ENCODE results near the gene GCNA. TPM values are rescaled to one million over a fixed set of nuclear protein-coding genes. Genes with fewer than 3 reads are reported as not detected.

GCNA gene
- total and polyA plus RNA-seq, 10 of the 15 experiments (the other 5 are each of a cell fraction or from before 2014, with no cell fraction given) = 0.37 to 1.6 (median 0.90) TPM

GRCh38 chrX:71579136-71579989, 1.1 kb downstream of the GCNA start (continued):
- TF ChIP-seq PKNOX1 (IDR thresholded peaks at IDR 0.05) = no peak
- TF ChIP-seq USF2 (IDR thresholded peaks at IDR 0.05; ENCODE audit: borderline replicate concordance, low read depth, low read length) = no peak
- TF ChIP-seq CEBPB (IDR thresholded peaks at IDR 0.05; ENCODE audit: borderline replicate concordance in 1 of 2, low read depth in 2 of 2, low read length in 2 of 2) = no peak

GRCh38 chrX:71579990-71580380, 1.7 kb downstream of the GCNA start:
- no peak overlapping the region for H3K4me3 ChIP-seq
- H2AFZ ChIP-seq (ENCODE audit: control insufficient read depth, low read depth, low read length) = no peak overlapping the region
- H4K20me1 ChIP-seq (ENCODE audit: control insufficient read depth, insufficient read depth) = no peaks in the 10 kb centered on the region
- ATAC-seq (no peak), FAIRE-seq (no peak), DNase-seq (ENCODE audit: low read depth, low spot score) (no peak)
- H3K36me3 ChIP-seq (ENCODE audit: control insufficient read depth in 2 of 2, insufficient read depth in 2 of 2, low read length in 1 of 2) = no peaks in the 10 kb centered on the region; a peak in 1 of 4 replicates
- RAD21 ChIA-PET (ENCODE audit: unreplicated experiment) = no interaction called here
- POLR2A ChIA-PET = interaction anchor here (0.6 kb wide), 1 partner anchor 325 kb away, joined by 3 read pairs; no protein-coding TSS in a partner anchor
- no peak overlapping the region for H3K4me2 ChIP-seq (ENCODE audit: control insufficient read depth, insufficient read depth)
- no peaks in the 10 kb centered on the region for H3K9me3 ChIP-seq (replicated peaks; ENCODE audit: control insufficient read depth, insufficient read depth, low read length)
- 83% methylated on average over 3 of the region's 7 CpGs for WGBS (ENCODE audit: insufficient coverage, insufficient replicate concordance, low lambda C conversion rate, missing lambda C conversion rate)
- no peak overlapping the region for H3K27ac ChIP-seq (ENCODE audit: control insufficient read depth, insufficient read depth)
- in situ Hi-C loops (cut with MboI) = no loop called here
- H3K4me1 ChIP-seq (ENCODE audit: control insufficient read depth, insufficient read depth, low read length) = no peaks in the 10 kb centered on the region
- no TSS peak for BruUV-seq (replicated peaks)
- no peak overlapping the region for H3K9ac ChIP-seq (ENCODE audit: control insufficient read depth, insufficient read depth, low read length)
- intact Hi-C loops (cut with micrococcal nuclease; ENCODE audit: unreplicated experiment) = no loop called here
- CTCF ChIA-PET = no interaction called here
- H3K27me3 ChIP-seq (replicated peaks in 1 of 2; ENCODE audit: control insufficient read depth in 2 of 2, insufficient read depth in 2 of 2, low read length in 1 of 2) = no peaks in the 10 kb centered on the region
- H3K79me2 ChIP-seq (ENCODE audit: control insufficient read depth, insufficient read depth, low read length) = no peaks in the 10 kb centered on the region
- SMC1A ChIA-PET (ENCODE audit: uncharacterized antibody, unreplicated experiment) = no interaction called here
- no peak for TF ChIP-seq EGR1 (IDR thresholded peaks at IDR 0.05; ENCODE audit: borderline replicate concordance in 1 of 2, low read depth in 2 of 2, low read length in 2 of 2)
- TF ChIP-seq TARDBP (IDR thresholded peaks at IDR 0.05; ENCODE audit: borderline replicate concordance) = no peak
- no peak for TF ChIP-seq JUND (IDR thresholded peaks at IDR 0.05; ENCODE audit: low read depth, low read length)
- TF ChIP-seq YY1 (IDR thresholded peaks at IDR 0.05; ENCODE audit: low read depth, low read length) = no peak
- TF ChIP-seq SMC3 (IDR thresholded peaks at IDR 0.05; ENCODE audit: borderline replicate concordance, low read length) = no peak
- no peak for TF ChIP-seq POLR2AphosphoS5 (IDR thresholded peaks at IDR 0.05; ENCODE audit: low read length)
- TF ChIP-seq ZNF622 (IDR thresholded peaks at IDR 0.05) = no peak
- no peak for TF ChIP-seq REST (IDR thresholded peaks at IDR 0.05; ENCODE audit: low read depth, low read length)
- TF ChIP-seq MEF2B (IDR thresholded peaks at IDR 0.05; ENCODE audit: partially characterized antibody, poor library complexity, severe bottlenecking) = no peak
- no peak for TF ChIP-seq PBX3 (IDR thresholded peaks at IDR 0.05; ENCODE audit: insufficient replicate concordance, low read depth, low read length)
- no peak for TF ChIP-seq LARP7 (IDR thresholded peaks at IDR 0.05)
